ENCODE measurements around the gene SCRN2. TPM values are rescaled to one million over a fixed set of nuclear protein-coding genes. Genes with fewer than 3 reads are reported as not detected.

The SCRN2 gene
- total RNA-seq, 3 donors from 2014 or later = 49.2 to 108 (median 54.9) TPM

DNA sequence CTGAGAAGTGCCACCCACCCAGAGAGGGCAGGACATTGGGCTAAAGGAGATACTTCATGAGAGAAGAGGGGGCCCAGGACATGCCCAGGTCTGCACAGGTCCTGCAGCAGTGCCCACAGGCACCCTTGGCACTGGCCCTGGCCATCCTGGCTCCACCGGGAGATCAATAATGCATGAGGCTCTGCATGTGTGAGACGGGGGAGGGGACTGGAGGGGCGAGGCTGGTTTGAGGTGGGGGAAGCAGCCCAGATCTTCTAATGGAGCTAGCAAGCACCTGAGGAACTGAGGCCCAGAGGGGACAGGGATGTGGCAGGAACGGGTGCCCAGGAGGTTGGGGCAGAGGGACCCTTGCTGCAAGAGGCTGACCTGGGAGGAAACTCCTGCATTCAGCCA lies 20.0 kb downstream of the SCRN2 start:
- Histone ChIP-seq H3K27me3 (no peaks in the 10 kb centered on the region), H3K36me3 (no peaks in the 10 kb centered on the region), H3K27ac (peak overlapping the region; percentile 50 to 54), H3K9me3 (no peaks in the 10 kb centered on the region), H3K4me1 (peaks cover 0 to 7% of the 10 kb centered on the region in 2 donors), H3K4me3 (peak overlapping the region; percentile 39 to 74 (median 62))
- intact Hi-C loops (cut with DNase I; ENCODE audit: low total_unique reads) = no loop called here
- TF ChIP-seq CTCF (IDR thresholded peaks at IDR 0.05) (no peak), POLR2AphosphoS5 (IDR thresholded peaks at IDR 0.05) (no peak), POLR2A (IDR thresholded peaks at IDR 0.05) (no peak)
- no peak for DNase-seq (ENCODE audit: low spot score in 2 of 2)

DNA sequence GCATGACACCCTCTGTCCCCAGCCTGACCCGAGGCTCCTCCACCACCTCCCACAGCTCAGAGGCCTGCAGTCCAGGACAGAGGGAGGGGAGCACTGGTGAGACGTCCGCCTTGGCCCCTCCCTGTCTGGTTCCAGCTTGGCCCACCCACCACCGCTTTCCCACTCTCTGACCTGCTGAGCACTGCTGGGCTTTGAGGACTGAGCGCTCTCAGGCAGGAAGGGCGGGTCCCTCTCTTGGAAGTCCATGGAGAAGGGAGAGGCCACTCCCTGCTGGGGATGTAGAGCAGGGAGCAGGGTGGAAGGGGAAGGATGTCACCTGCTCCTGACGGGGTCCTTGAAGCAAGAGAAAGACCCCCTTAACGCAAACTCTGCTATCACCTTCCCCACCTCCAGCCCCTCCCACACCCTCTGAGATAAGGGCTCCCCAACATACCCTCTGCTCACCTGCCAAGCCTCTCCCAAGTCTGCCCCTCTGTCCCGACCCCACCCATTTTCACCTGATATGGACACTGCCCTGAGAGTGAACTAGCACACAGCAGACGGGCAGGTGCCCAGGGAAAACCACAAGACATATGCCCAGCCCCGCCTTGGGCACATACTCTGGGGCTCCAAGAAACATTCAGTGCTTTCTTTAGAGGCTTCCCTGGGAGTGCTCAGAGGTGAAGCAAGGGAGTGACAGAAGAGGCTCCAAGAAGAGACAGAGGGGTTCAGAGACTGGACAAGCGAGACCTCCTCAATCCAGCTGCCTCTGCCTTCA lies 20.9 kb downstream of the SCRN2 start:
- no peak for DNase-seq (ENCODE audit: low spot score in 2 of 2)
- Histone ChIP-seq H3K27ac (no peak overlapping the region), H3K4me3 (peak overlapping the region in 1 of 3 donors; percentile 74), H3K4me1 (peaks cover 0 to 7% of the 10 kb centered on the region in 2 donors), H3K9me3 (no peaks in the 10 kb centered on the region), H3K27me3 (no peaks in the 10 kb centered on the region), H3K36me3 (no peaks in the 10 kb centered on the region)
- TF ChIP-seq POLR2AphosphoS5 (IDR thresholded peaks at IDR 0.05) = no peak
- TF ChIP-seq POLR2A (IDR thresholded peaks at IDR 0.05) = no peak
- TF ChIP-seq CTCF (IDR thresholded peaks at IDR 0.05) = no peak
- intact Hi-C loops (cut with DNase I; ENCODE audit: low total_unique reads) = no loop called here

- H3K4me3 ChIP-seq = no peak overlapping the region
- no peaks in the 10 kb centered on the region for H3K9me3 ChIP-seq
- H3K4me1 ChIP-seq = peaks cover 0 to 7% of the 10 kb centered on the region in 2 donors
- no peak overlapping the region for H3K27ac ChIP-seq
- intact Hi-C loops (cut with DNase I; ENCODE audit: low total_unique reads) = no loop called here
- DNase-seq (ENCODE audit: low spot score in 2 of 2) = no peak
- H3K27me3 ChIP-seq = no peaks in the 10 kb centered on the region
- TF ChIP-seq POLR2AphosphoS5 (IDR thresholded peaks at IDR 0.05) (no peak), POLR2A (IDR thresholded peaks at IDR 0.05) (no peak), CTCF (IDR thresholded peaks at IDR 0.05) (no peak)
- no peaks in the 10 kb centered on the region for H3K36me3 ChIP-seq
Observed at GRCh38 chr17:47819475-47819874, 21.6 kb downstream of the SCRN2 start.

DNA sequence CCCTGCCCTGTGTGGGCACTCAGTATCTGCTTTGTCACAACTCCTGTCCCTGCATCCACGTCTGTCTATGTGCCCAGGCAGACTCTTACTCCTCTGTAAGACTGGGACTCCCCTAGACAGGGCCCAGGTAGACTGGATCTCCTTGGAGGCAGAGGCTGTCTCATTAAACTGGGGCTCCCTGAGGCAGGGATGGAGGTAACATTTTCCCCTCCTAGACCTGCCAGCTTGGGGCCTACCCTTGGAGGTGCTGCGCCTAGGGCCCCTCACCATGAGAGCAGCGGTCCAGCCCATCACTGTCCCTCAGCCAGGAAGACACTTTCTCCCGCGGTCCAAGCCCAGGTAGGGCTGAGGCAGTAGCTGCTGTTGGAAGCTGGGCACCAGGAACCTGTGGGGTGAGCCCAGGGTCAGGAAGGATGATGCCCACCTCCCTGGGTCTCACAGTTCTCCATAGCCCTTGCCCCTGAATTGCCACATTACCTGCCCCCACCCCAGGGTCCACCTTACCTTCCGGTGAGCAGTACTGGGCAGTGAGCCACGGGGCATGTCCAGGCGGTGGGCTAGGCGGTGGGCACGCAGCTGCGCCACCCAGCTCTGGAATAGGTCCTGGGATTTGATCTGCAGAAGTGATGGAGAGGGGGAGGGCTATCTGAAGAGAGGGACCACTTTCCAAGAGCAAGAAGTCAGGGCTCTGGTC lies 22.9 kb downstream of the SCRN2 start:
- Histone ChIP-seq H3K36me3 (no peaks in the 10 kb centered on the region), H3K27me3 (no peaks in the 10 kb centered on the region), H3K9me3 (no peaks in the 10 kb centered on the region), H3K27ac (no peak overlapping the region), H3K4me1 (peaks cover 0 to 7% of the 10 kb centered on the region in 2 donors), H3K4me3 (no peak overlapping the region)
- intact Hi-C loops (cut with DNase I; ENCODE audit: low total_unique reads) = no loop called here
- TF ChIP-seq POLR2AphosphoS5 (IDR thresholded peaks at IDR 0.05) = no peak
- DNase-seq (ENCODE audit: low spot score in 2 of 2) = no peak

DNA sequence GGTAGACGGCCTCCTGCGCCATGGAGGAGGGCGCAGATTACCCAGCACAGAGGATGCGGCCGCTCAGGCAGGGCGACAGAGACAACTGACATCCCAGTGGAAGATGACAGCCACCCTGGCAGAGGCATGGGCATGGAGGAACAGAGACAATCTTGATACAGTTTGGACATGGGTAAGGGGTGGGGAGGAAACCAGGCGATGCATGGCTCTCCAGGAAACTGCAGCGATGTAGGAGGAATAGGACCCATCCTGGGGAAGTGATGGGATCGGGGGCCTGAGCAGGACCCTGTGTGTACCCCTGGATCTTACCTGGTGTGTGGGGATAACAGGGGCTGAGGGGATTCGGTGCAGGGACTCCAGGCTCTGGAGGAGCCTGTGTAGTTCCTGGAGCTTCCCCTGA lies 24.1 kb downstream of the SCRN2 start:
- Histone ChIP-seq H3K27ac (no peak overlapping the region), H3K4me3 (no peak overlapping the region), H3K4me1 (peaks cover 0 to 7% of the 10 kb centered on the region in 2 donors), H3K36me3 (no peaks in the 10 kb centered on the region), H3K9me3 (no peaks in the 10 kb centered on the region), H3K27me3 (no peaks in the 10 kb centered on the region)
- intact Hi-C loops (cut with DNase I; ENCODE audit: low total_unique reads) = no loop called here
- no peak for DNase-seq (ENCODE audit: low spot score in 2 of 2)
- TF ChIP-seq CTCF (IDR thresholded peaks at IDR 0.05) (no peak), POLR2A (IDR thresholded peaks at IDR 0.05) (no peak), POLR2AphosphoS5 (IDR thresholded peaks at IDR 0.05) (no peak)

Measured in breast epithelium (tissue), 4 donors.